IPS-15b (cell line): ENCODE data around the gene PLEKHJ1.

ENCODE experiments used
- H3K27me3 ChIP-seq: one replicate; pipeline ENCODE4 v1.6.1; 2013; ENCODE audit warnings: low read length; ENCODE audit not compliant: control insufficient read depth, insufficient read depth
- H3K36me3 ChIP-seq: one replicate; pipeline ENCODE4 v1.6.1; 2013; ENCODE audit warnings: low read length; ENCODE audit not compliant: control insufficient read depth, insufficient read depth
- H3K4me1 ChIP-seq: one replicate; pipeline ENCODE4 v1.6.1; 2013; ENCODE audit warnings: mild to moderate bottlenecking, low read length; ENCODE audit not compliant: control insufficient read depth, insufficient read depth
- H3K4me3 ChIP-seq: one replicate; pipeline ENCODE4 v1.5.1; 2013; ENCODE audit warnings: low read depth, low read length
- H3K9ac ChIP-seq: one replicate; pipeline ENCODE4 v1.6.1; 2013; ENCODE audit warnings: low read depth, mild to moderate bottlenecking, low read length
- H3K9me3 ChIP-seq: one replicate; pipeline ENCODE4 v1.6.1; 2013; ENCODE audit warnings: mild to moderate bottlenecking, low read length; ENCODE audit not compliant: control insufficient read depth, insufficient read depth

The PLEKHJ1 gene

DNA sequence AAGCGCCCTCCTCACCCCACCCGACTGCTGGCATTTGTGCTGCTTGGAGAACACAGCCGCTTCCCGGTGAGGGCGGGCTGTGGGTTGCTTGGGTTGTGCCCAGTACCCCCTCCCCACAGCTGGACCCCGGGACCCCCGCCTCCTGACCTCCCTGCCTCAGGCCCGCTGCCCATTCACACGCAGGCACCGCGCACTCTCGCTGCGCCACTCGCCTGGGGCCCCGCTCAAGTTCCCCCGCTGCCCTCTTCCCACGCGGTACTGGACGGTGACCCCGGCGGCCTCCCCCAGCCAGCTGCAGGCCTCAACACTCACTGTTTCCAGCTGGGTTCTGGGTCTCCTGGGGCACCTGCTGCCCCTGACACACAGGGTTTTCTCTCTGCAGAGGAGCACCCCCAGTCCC is 16.4 kb downstream of the PLEKHJ1 start:
- Histone ChIP-seq H3K27me3 (no peaks in the 10 kb centered on the region), H3K9ac (no peak overlapping the region), H3K4me3 (no peak overlapping the region), H3K4me1 (no peaks in the 10 kb centered on the region), H3K9me3 (no peaks in the 10 kb centered on the region), H3K36me3 (peaks cover 77% of the 10 kb centered on the region)

DNA sequence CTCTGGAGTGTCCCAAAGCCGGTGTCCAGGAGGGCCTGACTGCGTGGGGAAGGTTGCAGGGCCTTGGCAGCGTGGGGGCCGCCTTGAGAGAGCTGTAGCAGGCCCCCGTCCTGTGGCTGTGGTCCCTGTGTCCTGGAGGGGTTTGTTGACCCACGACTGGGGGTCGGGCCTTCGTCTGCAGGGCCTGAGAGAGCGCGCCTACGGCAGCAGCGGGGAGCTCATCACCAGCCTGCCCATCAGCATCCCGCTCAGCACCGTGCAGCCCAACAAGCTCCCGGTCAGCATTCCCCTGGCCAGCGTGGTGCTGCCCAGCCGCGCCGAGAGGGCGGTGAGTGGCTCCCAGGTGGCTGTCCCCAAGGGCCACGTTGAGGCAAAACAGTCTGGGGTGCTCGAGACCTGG is 18.5 kb downstream of the PLEKHJ1 start:
- Histone ChIP-seq H3K27me3 (no peaks in the 10 kb centered on the region), H3K4me1 (no peaks in the 10 kb centered on the region), H3K36me3 (peaks cover 78% of the 10 kb centered on the region), H3K9ac (no peak overlapping the region), H3K9me3 (no peaks in the 10 kb centered on the region), H3K4me3 (no peak overlapping the region)

DNA sequence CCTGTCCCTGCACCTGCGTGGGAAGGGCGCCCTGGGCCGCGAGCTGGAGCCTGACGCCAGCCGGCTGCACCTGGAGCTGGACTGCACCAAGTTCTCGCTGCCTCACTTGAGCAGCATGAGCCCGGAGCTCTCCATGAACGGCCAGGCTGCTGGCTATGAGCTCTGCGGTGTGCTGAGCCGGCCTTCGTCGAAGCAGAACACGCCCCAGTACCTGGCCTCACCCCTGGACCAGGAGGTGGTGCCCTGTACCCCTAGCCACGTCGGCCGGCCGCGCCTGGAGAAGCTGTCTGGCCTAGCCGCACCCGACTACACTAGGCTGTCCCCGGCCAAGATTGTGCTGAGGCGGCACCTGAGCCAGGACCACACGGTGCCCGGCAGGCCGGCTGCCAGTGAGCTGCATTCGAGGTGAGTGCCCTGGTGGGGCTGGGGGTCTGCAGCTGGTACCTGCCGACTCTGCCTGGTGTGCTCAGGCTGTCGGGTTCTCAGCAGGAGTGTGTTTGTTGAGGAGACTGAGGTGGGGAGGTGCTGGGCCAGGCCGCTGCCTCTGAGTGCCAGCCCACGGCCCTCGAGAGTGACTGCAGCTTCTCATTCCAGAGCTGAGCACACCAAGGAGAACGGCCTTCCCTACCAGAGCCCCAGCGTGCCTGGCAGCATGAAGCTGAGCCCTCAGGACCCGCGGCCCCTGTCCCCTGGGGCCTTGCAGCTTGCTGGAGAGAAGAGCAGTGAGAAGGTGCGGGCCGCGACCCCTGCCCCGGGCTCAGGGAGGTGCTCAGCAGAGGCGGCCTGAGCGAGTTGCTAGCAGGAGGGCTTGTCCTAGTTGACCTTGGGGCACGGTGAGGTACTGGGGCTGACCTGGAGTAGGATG is 19.5 kb downstream of the PLEKHJ1 start:
- H3K9ac ChIP-seq: no peak overlapping the region
- H3K4me1 ChIP-seq: no peaks in the 10 kb centered on the region
- H3K27me3 ChIP-seq: no peaks in the 10 kb centered on the region
- no peaks in the 10 kb centered on the region for H3K9me3 ChIP-seq
- H3K36me3 ChIP-seq: peaks cover 79% of the 10 kb centered on the region
- H3K4me3 ChIP-seq: no peak overlapping the region

DNA sequence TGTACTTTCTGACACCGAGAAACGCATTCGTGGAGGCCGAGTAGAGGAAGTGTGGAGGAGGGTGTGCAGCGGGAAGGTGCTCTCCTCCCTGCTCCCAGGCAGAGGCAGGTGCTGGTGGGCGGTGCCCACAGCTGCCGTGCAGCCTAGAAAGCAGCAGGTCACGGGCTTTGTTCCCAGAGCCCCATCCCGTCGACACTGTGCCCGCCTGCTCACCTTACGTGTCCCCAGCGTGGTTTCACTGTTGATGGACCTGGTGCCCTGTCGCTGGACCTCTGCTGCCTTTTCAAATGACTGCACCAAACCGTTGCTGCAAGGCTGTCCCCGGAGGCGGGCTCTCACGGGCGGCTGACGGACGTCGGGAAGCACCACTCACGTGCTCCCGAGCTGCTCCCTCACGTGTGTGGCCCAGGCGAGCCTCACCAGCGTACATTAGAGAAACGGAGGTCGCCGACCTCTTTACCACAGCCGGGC is 20.8 kb downstream of the PLEKHJ1 start:
- Histone ChIP-seq H3K4me1 (no peaks in the 10 kb centered on the region), H3K9me3 (no peaks in the 10 kb centered on the region), H3K36me3 (peaks cover 82% of the 10 kb centered on the region), H3K27me3 (no peaks in the 10 kb centered on the region), H3K4me3 (no peak overlapping the region), H3K9ac (no peak overlapping the region)

DNA sequence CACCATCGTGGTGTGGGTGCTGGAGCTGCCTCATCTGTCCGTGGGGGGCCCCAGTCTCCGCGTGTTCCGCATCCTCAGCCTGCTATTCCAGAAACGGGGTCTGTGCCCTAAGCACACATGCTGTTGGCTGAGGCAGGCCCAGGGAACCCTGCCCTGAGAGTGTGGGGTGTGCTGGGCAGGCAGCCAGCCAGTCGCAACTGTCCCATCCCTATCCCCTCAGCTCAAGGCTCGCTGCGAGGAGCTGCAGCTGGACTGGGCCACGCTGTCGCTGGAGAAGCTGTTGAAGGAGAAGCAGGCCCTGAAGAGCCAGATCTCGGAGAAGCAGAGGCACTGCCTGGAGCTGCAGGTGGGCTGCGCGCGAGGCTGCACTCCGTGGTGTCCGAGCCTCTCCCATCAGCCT is 21.9 kb downstream of the PLEKHJ1 start:
- H3K4me3 ChIP-seq: no peak overlapping the region
- H3K4me1 ChIP-seq: no peaks in the 10 kb centered on the region
- no peak overlapping the region for H3K9ac ChIP-seq
- H3K27me3 ChIP-seq: no peaks in the 10 kb centered on the region
- no peaks in the 10 kb centered on the region for H3K9me3 ChIP-seq
- peaks cover 78% of the 10 kb centered on the region for H3K36me3 ChIP-seq

DNA sequence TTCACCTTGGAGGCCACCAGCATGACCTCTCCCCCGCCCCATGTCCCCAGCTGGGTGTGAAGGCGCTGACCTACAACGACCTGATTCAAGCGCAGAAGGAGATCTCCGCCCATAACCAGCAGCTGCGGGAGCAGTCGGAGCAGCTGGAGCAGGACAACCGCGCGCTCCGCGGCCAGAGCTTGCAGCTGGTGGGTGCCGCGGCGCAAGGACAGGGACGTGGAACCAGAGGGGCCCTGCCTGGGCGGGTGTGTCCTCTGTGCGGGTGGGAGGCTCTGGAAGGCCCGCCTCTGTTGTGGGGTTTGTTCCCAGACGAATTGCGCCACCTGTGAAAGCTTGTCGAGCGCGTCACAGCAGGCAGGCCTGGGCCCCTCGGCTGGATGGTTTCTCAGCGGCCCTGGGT is 22.3 kb downstream of the PLEKHJ1 start:
- Histone ChIP-seq H3K36me3 (peaks cover 78% of the 10 kb centered on the region), H3K9me3 (no peaks in the 10 kb centered on the region), H3K9ac (no peak overlapping the region), H3K4me3 (no peak overlapping the region), H3K27me3 (no peaks in the 10 kb centered on the region), H3K4me1 (no peaks in the 10 kb centered on the region)

DNA sequence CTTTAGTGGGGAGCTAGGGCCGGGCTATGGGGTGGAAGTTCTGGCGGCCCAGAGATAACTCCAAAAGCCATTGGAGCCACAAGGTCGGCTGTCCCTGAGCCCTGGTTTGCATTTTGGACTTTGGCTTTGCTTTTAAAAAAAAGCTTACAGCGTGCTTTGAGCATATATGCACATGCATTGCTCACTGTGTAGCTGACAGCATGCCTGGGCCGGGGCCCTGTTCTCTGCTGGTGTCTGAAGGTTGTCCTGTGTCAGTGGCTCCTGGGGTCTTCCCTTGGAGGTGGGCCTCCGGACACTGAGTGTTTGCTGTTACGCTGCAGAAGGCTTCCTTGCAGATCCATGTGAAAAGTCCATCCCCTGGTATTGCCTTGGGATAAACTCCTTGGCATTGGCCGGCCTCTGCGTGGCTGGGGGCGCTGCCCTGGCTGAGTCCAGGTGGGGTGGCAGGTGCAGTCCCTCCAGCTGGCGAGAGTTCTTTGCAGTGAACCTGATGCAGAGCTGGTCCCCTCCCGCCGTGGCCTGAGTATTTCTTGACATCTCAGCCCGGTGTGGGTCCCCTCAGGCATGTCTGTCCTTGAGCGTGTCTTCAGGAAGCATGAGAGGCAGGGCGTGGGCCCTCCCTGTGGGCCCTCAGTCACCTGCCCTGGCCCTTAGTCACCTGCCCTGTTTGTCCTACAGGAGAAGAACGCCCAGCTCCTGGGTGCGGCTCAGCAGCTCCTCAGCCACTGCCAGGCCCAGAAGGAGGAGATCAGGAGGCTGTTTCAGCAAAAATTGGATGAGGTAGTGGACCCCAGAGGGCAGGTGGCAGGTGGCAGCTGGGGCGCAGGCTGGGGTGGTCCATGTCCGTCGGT is 23.0 kb downstream of the PLEKHJ1 start:
- H3K9me3 ChIP-seq: no peaks in the 10 kb centered on the region
- no peak overlapping the region for H3K4me3 ChIP-seq
- H3K4me1 ChIP-seq: no peaks in the 10 kb centered on the region
- H3K27me3 ChIP-seq: no peaks in the 10 kb centered on the region
- H3K9ac ChIP-seq: no peak overlapping the region
- H3K36me3 ChIP-seq: peaks cover 78% of the 10 kb centered on the region

DNA sequence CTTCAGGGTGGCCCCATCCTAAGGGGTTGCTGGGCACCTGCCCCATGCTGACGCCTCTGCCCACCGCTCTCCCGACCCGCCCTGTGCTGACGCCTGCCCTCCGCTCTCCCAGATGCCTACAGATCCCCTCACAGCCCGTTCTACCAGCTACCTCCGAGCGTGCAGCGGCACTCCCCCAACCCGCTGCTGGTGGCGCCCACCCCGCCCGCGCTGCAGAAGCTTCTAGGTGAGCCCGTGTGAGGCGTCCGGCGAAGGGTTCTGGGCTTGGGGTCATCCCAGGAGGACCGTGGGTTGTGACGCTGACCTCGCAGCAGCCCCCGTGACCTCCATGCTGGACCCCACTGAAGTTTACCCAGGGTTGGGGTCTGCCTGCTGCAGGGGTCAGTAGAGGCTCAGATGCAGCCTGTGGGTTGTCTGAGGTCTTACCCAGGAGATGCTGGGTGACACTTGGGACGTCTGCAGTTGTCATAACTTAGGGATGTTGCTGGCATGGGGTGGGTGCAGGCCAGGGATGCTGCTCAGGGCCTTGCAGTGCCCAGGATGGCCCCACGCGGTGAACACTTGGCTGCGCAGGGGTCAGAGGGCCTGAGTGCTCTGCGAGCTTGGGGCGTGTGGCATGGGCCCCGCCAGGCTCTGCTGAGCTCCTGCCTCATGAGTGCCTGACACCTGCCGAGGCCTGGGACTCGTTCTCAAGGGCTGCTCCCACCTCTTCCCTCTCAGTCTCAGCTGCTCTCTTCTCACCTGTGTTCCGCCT is 25.0 kb downstream of the PLEKHJ1 start:
- Histone ChIP-seq H3K9me3 (no peaks in the 10 kb centered on the region), H3K4me3 (no peak overlapping the region), H3K27me3 (no peaks in the 10 kb centered on the region), H3K9ac (no peak overlapping the region), H3K36me3 (peaks cover 69% of the 10 kb centered on the region), H3K4me1 (no peaks in the 10 kb centered on the region)

DNA sequence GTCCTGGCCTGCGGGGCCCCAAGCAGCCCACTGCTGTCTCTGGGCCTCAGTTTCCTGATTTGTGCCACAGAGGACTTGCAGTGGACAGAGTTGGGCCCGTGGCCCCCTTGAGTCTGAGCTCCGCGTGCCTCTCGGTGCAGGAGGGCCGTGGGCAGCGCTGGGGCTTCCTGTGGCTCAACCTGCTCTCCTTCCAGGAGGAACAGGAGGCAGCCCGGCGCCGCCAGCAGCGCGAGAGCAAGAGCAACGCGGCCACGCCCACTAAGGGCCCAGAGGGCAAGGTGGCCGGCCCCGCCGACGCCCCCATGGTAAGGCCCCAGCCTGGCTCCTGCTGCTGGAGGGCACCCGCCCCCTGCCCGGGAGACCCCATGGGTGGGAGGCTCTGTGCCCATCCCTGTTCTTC is 25.9 kb downstream of the PLEKHJ1 start:
- Histone ChIP-seq H3K9me3 (no peaks in the 10 kb centered on the region), H3K4me1 (no peaks in the 10 kb centered on the region), H3K27me3 (no peaks in the 10 kb centered on the region), H3K4me3 (no peak overlapping the region), H3K9ac (no peak overlapping the region), H3K36me3 (peaks cover 62% of the 10 kb centered on the region)

DNA sequence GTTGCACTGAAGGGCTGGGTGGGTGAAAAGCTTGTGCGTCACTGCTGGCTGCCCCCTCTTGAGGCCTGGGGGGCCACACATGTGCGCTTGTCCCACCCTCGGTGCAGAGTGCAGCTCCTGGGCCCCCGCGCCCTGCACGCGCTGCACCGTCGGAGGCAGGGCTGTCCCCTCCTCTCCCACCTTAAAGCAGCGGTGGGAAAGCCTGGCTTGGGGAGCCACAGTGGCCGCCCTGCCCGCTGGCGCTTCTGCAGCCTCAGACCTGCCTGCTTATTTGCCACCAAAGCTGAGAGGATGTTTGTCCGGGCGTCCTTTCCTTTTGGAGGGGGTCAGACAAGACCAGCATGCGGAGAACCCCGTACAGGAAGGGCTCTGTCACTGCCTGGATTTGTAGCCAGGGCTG is 26.7 kb downstream of the PLEKHJ1 start:
- Histone ChIP-seq H3K27me3 (no peaks in the 10 kb centered on the region), H3K4me1 (no peaks in the 10 kb centered on the region), H3K36me3 (peaks cover 59% of the 10 kb centered on the region), H3K4me3 (no peak overlapping the region), H3K9me3 (no peaks in the 10 kb centered on the region), H3K9ac (no peak overlapping the region)

DNA sequence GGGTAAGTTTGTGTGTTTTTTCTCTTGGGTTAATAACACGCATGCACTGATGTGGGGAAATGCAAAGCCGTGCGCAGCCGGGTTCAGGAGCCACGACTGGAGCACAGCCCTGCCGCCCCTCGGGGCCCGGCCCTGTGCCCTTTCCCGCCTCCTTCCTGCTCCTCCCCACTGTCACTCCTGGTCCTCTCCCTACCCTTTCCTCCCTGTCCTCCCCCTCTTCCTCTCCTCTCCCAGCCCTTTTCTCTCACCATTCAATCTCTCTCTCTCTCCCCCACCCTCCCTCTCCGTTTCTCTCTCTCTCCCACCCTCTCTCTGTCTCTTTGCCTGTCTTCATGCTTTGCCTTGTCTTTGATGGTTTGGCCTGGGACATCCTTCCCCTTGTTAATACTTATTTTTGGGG is 27.2 kb downstream of the PLEKHJ1 start:
- no peak overlapping the region for H3K4me3 ChIP-seq
- no peaks in the 10 kb centered on the region for H3K4me1 ChIP-seq
- H3K36me3 ChIP-seq: peaks cover 60% of the 10 kb centered on the region
- H3K9me3 ChIP-seq: no peaks in the 10 kb centered on the region
- no peak overlapping the region for H3K9ac ChIP-seq
- H3K27me3 ChIP-seq: no peaks in the 10 kb centered on the region
